Measurements from ENCODE around the gene GPR157. TPM values are rescaled to one million over a fixed set of nuclear protein-coding genes. Genes with fewer than 3 reads are reported as not detected.

The GPR157 gene
- total and polyA plus RNA-seq, 2 experiments from 2014 or later, result 1.7 to 2.7 TPM

DNA sequence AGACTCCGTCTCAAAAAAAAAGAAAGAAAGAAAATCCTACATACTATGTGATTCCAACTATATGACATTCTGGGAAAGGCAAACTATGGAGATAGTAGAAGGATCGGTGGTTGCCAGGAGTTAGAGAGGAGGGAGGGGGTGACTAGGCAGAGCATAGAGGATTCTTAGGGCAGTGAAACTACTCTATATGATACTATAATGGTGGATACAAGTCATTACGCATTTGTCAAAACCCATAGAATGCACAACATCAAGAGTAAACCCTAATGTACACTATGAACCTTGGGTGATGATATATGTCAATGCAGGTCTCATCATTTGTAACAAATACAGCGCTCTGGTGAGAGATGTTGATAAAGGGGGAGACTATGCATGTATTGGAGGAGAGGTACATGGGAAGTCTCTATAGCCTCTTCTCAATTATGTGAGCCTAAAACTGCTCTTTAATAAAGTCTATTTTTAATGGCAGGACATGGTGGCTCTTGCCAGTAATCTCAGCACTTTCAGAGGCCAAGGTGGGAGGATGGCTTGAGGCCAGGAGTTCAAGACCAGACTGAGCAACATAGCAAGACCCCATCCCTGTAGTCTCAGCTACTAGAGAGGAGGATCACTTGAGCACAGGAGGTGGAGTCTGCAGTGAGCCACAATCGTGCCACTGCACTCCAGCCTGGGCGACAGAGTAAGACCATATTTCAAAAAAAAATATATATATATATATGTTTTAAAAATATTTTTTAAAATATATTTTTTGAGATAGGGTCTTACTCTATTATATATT, 76.4 kb downstream of the GPR157 start:
- H3K27me3 ChIP-seq (replicated peaks; ENCODE audit: insufficient read depth), result peaks cover 14% of the 10 kb centered on the region
- no peaks in the 10 kb centered on the region for H3K9me3 ChIP-seq (ENCODE audit: low read depth)
- TF ChIP-seq EZH2phosphoT487 (IDR thresholded peaks at IDR 0.05; ENCODE audit: insufficient read depth, low read depth), result no peak
- no peak for TF ChIP-seq EZH2 (IDR thresholded peaks at IDR 0.05; ENCODE audit: insufficient read depth, poor library complexity, severe bottlenecking)
- H3K4me1 ChIP-seq (ENCODE audit: insufficient read depth), result no peaks in the 10 kb centered on the region
- WGBS, 2 experiments (ENCODE audit: low coverage in 1 of 2, low lambda C conversion rate in 2 of 2, missing lambda C conversion rate in 2 of 2), result 82 to 85% methylated on average over 6 of the region's 6 CpGs
- H2AFZ ChIP-seq, result no peak overlapping the region
- H3K9ac ChIP-seq, result no peak overlapping the region
- no peaks in the 10 kb centered on the region for H3K79me2 ChIP-seq (ENCODE audit: insufficient read depth)
- no peaks in the 10 kb centered on the region for H3K36me3 ChIP-seq (ENCODE audit: low read depth)
- no peak overlapping the region for H3K4me3 ChIP-seq
- H3K4me2 ChIP-seq (ENCODE audit: unreplicated experiment), result no peak overlapping the region
- no peaks in the 10 kb centered on the region for H3K9me2 ChIP-seq (ENCODE audit: insufficient read depth)
- in situ Hi-C loops (cut with MboI), result no loop called here
- H4K20me1 ChIP-seq (ENCODE audit: insufficient read depth), result no peaks in the 10 kb centered on the region
- H3F3A ChIP-seq (ENCODE audit: insufficient read depth), result no peaks in the 10 kb centered on the region
- H3K27ac ChIP-seq, result no peak overlapping the region
- no peak for DNase-seq

DNA sequence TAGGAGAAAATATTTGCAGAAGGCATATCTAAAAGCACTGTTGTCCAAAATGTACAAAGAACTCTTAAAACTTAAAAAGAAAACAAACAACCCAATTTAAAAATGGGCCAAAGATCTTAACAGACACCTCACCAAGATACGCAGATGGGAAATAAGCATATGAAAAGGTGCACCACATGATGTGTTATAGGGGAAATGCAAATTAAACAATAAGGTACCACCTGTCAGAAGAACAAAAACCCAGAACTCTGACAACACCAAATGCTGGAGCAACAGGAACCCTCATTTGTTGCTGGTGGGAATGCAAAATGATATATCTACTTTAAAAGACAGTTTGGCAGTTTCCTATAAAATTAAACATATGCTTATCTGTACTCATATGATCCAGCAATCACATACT, 77.5 kb downstream of the GPR157 start:
- Histone ChIP-seq H2AFZ (no peak overlapping the region), H3K4me3 (no peak overlapping the region), H3K27ac (no peak overlapping the region), H3K9me3 (ENCODE audit: low read depth) (no peaks in the 10 kb centered on the region), H3K4me2 (ENCODE audit: unreplicated experiment) (no peak overlapping the region), H3K9ac (no peak overlapping the region), H3K36me3 (ENCODE audit: low read depth) (no peaks in the 10 kb centered on the region), H3K9me2 (ENCODE audit: insufficient read depth) (no peaks in the 10 kb centered on the region), H4K20me1 (ENCODE audit: insufficient read depth) (no peaks in the 10 kb centered on the region), H3K4me1 (ENCODE audit: insufficient read depth) (no peaks in the 10 kb centered on the region), H3K79me2 (ENCODE audit: insufficient read depth) (no peaks in the 10 kb centered on the region), H3F3A (ENCODE audit: insufficient read depth) (no peaks in the 10 kb centered on the region), H3K27me3 (replicated peaks; ENCODE audit: insufficient read depth) (peaks cover 14% of the 10 kb centered on the region)
- 47 to 52% methylated on average over 1 of the region's 1 CpG for WGBS, 2 experiments (ENCODE audit: low coverage in 1 of 2, low lambda C conversion rate in 2 of 2, missing lambda C conversion rate in 2 of 2)
- TF ChIP-seq EZH2phosphoT487 (IDR thresholded peaks at IDR 0.05; ENCODE audit: insufficient read depth, low read depth), result no peak
- no peak for TF ChIP-seq EZH2 (IDR thresholded peaks at IDR 0.05; ENCODE audit: insufficient read depth, poor library complexity, severe bottlenecking)
- in situ Hi-C loops (cut with MboI), result no loop called here
- no peak for DNase-seq

DNA sequence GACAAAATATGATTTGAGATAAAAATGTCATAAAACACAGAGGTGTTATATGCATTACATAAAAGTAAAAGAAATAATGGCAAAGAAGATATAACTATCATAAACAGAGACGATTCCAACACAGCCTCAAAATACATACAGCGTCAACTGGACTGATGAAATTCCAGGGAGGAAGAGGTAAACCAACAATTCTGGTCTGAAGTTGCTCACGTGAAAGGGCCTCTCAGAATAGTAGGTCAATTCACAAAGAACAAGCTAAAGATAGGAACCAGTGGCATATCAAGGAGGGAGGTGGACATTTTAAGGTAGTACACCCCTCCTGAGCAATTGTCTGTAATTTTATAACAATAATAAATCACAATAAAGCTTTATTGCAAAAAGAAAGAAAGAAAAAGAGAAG, 78.1 kb downstream of the GPR157 start:
- Histone ChIP-seq H3K79me2 (ENCODE audit: insufficient read depth) (no peaks in the 10 kb centered on the region), H3K9ac (no peak overlapping the region), H3F3A (ENCODE audit: insufficient read depth) (no peaks in the 10 kb centered on the region), H3K27ac (no peak overlapping the region), H2AFZ (no peak overlapping the region), H3K9me3 (ENCODE audit: low read depth) (no peaks in the 10 kb centered on the region), H3K9me2 (ENCODE audit: insufficient read depth) (no peaks in the 10 kb centered on the region), H3K4me1 (ENCODE audit: insufficient read depth) (no peaks in the 10 kb centered on the region), H3K36me3 (ENCODE audit: low read depth) (no peaks in the 10 kb centered on the region), H3K27me3 (replicated peaks; ENCODE audit: insufficient read depth) (peaks cover 14% of the 10 kb centered on the region), H3K4me2 (ENCODE audit: unreplicated experiment) (no peak overlapping the region), H4K20me1 (ENCODE audit: insufficient read depth) (no peaks in the 10 kb centered on the region), H3K4me3 (no peak overlapping the region)
- in situ Hi-C loops (cut with MboI), result no loop called here
- no peak for TF ChIP-seq EZH2phosphoT487 (IDR thresholded peaks at IDR 0.05; ENCODE audit: insufficient read depth, low read depth)
- TF ChIP-seq EZH2 (IDR thresholded peaks at IDR 0.05; ENCODE audit: insufficient read depth, poor library complexity, severe bottlenecking), result no peak
- WGBS, 2 experiments (ENCODE audit: low coverage in 1 of 2, low lambda C conversion rate in 2 of 2, missing lambda C conversion rate in 2 of 2), result 64 to 65% methylated on average over 3 of the region's 3 CpGs
- DNase-seq, result no peak

MicroRNAs within 50 kb of the gene (microRNA counts, 767-probe panel; counts per million panel counts)
- 7,687 counts per million, percentile 97 among the panel's probes with 10 or more counts for microRNA hsa-miR-34a-5p

Small RNA genes within 50 kb of the gene (small RNA-seq; reads per million reads assigned to genes)
- gene RF00424 (ENCODE audit: low read depth, low replicate concordance), result not detected

Other genes starting within 250 kb of the GPR157 start
- not detected in 2 replicates for gene CA6, start 183.2 kb downstream of the GPR157 start, total RNA-seq (2014; rRNA removed; shearing (Covaris generic))
- gene CA6, start 183.2 kb downstream of the GPR157 start, polyA plus RNA-seq (2016; fragmentation: Nextera tagmentation; extraction: Ambion mirVana), result not detected in 2 replicates
- not detected in 2 replicates for gene SLC2A7, start 102.7 kb downstream of the GPR157 start, total RNA-seq (2014; rRNA removed; shearing (Covaris generic))
- not detected in 2 replicates for gene SLC2A7, start 102.7 kb downstream of the GPR157 start, polyA plus RNA-seq (2016; fragmentation: Nextera tagmentation; extraction: Ambion mirVana)
- 0.54 TPM in 1 of 2 replicates, not detected in the other for gene SLC2A5, start 59.5 kb downstream of the GPR157 start, total RNA-seq (2014; rRNA removed; shearing (Covaris generic))
- 0.25 and 0.29 TPM in 2 replicates for gene SLC2A5, start 59.5 kb downstream of the GPR157 start, polyA plus RNA-seq (2016; fragmentation: Nextera tagmentation; extraction: Ambion mirVana)
- 29.6 and 31.4 TPM in 2 replicates for gene H6PD, start 105.7 kb upstream of the GPR157 start, total RNA-seq (2014; rRNA removed; shearing (Covaris generic))
- gene H6PD, start 105.7 kb upstream of the GPR157 start, polyA plus RNA-seq (2016; fragmentation: Nextera tagmentation; extraction: Ambion mirVana), result 14.5 and 16.1 TPM in 2 replicates
- gene SPSB1, start 163.8 kb upstream of the GPR157 start, total RNA-seq (2014; rRNA removed; shearing (Covaris generic)), result 13.5 and 22.7 TPM in 2 replicates
- gene SPSB1, start 163.8 kb upstream of the GPR157 start, polyA plus RNA-seq (2016; fragmentation: Nextera tagmentation; extraction: Ambion mirVana), result 13.5 and 13.6 TPM in 2 replicates